GM18499 (cell line): ENCODE measurements around the gene AP1S2.

Experiments used
- ATAC-seq: cut with Tn5 transposase; IDR thresholded peaks from one replicate; pipeline ENCODE4 v1.9.1; 2021; ENCODE audit warnings: moderate number of reproducible peaks; ENCODE audit not compliant: insufficient read depth, unreplicated experiment

Gene AP1S2

GRCh38 chrX:15814771-15815365 lies 39.7 kb downstream of the AP1S2 start:
- ATAC-seq: no peak

- ATAC-seq: no peak
These were observed 41.2 kb downstream of the AP1S2 start for GRCh38 chrX:15813416-15813815.

GRCh38 chrX:15812192-15812938 lies 42.2 kb downstream of the AP1S2 start:
- no peak for ATAC-seq

DNA sequence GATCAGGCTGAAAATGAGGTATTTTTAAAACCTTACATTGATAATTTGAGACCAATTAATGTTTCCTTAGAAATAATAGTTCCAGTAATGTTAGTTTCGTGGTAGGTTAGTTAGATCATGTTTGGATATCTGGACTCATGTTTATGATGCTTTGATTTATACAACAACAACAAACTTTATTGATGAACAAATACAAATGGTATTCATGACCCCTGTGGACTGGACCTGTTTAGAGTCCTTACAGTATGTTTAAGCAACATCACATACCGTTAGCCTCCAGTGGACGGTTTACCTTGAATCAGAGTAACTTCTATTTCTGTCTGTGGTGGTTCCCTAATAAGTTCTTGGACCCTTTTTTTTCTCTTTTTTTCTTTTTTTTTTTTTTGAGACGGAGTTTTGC lies 46.4 kb downstream of the AP1S2 start:
- no peak for ATAC-seq

GRCh38 chrX:15804563-15804962 lies 50.0 kb downstream of the AP1S2 start:
- no peak for ATAC-seq

- no peak for ATAC-seq
These were observed 56.9 kb downstream of the AP1S2 start for GRCh38 chrX:15797707-15798106.

- peak; percentile 17 for ATAC-seq
These were observed 63.8 kb downstream of the AP1S2 start for GRCh38 chrX:15790769-15791290.

GRCh38 chrX:15789979-15790768 lies 64.4 kb downstream of the AP1S2 start, which contains the start of gene ZRSR2:
Gene ZRSR2, plus strand, starts transcription at chrX:15790484. Its CDS starts 12 bp downstream, at chrX:15790496.
- peak; percentile 62 for ATAC-seq

GRCh38 chrX:15786915-15787314 lies 67.7 kb downstream of the AP1S2 start:
- no peak for ATAC-seq

GRCh38 chrX:15785176-15785750 lies 69.3 kb downstream of the AP1S2 start:
- no peak for ATAC-seq

- no peak for ATAC-seq
These were observed 72.5 kb downstream of the AP1S2 start for GRCh38 chrX:15781961-15782699.
